Limb (tissue), 2 donors: ENCODE measurements around the gene ADAMTS3.

Source experiments
- DNase-seq, 2 donors: peaks; one replicate each; pipeline ENCODE4 v3.0.0-alpha.2; 2016; ENCODE audit errors: extremely low spot score in 2 of 2

ADAMTS3 gene

GRCh38 chr4:72351521-72351920 lies 217.5 kb downstream of the ADAMTS3 start:
- DNase-seq, result no peak

- no peak for DNase-seq
Measured at GRCh38 chr4:72348701-72349100, 220.3 kb downstream of the ADAMTS3 start.

GRCh38 chr4:72344418-72344817 lies 224.6 kb downstream of the ADAMTS3 start:
- no peak for DNase-seq

GRCh38 chr4:72341432-72341820 lies 227.6 kb downstream of the ADAMTS3 start:
- no peak for DNase-seq

- no peak for DNase-seq
Measured at GRCh38 chr4:72340803-72341431, 228.1 kb downstream of the ADAMTS3 start.

GRCh38 chr4:72338060-72338459 lies 231.0 kb downstream of the ADAMTS3 start:
- DNase-seq, result no peak

GRCh38 chr4:72330381-72330780 lies 238.6 kb downstream of the ADAMTS3 start:
- DNase-seq, result no peak

GRCh38 chr4:72326692-72327632 lies 242.1 kb downstream of the ADAMTS3 start:
- DNase-seq, result peak in 1 of 2 donors; percentile 59

GRCh38 chr4:72325215-72325614 lies 243.8 kb downstream of the ADAMTS3 start:
- DNase-seq, result no peak

GRCh38 chr4:72323227-72323626 lies 245.8 kb downstream of the ADAMTS3 start:
- no peak for DNase-seq

- DNase-seq, result no peak
Measured at GRCh38 chr4:72320223-72320948, 248.6 kb downstream of the ADAMTS3 start.

GRCh38 chr4:72319601-72320021 lies 249.4 kb downstream of the ADAMTS3 start:
- DNase-seq, result no peak

GRCh38 chr4:72318421-72319170 lies 250.4 kb downstream of the ADAMTS3 start:
- no peak for DNase-seq

- DNase-seq, result peak; percentile 28 to 67
Measured at GRCh38 chr4:72314869-72315268, 254.2 kb downstream of the ADAMTS3 start.

GRCh38 chr4:72313121-72313520 lies 255.9 kb downstream of the ADAMTS3 start:
- DNase-seq, result no peak

- peak; percentile 59 to 62 for DNase-seq
Measured at GRCh38 chr4:72312032-72312650, 256.9 kb downstream of the ADAMTS3 start.

- no peak for DNase-seq
Measured at GRCh38 chr4:72311291-72311690, 257.7 kb downstream of the ADAMTS3 start.

GRCh38 chr4:72305620-72306019 lies 263.4 kb downstream of the ADAMTS3 start:
- no peak for DNase-seq

- no peak for DNase-seq
Measured at GRCh38 chr4:72305080-72305479, 263.9 kb downstream of the ADAMTS3 start.

- no peak for DNase-seq
Measured at GRCh38 chr4:72302981-72303704, 265.9 kb downstream of the ADAMTS3 start.
